GM18873 (cell line): ENCODE measurements around the gene KHDRBS2.

ENCODE experiments used
- ATAC-seq: cut with Tn5 transposase; IDR thresholded peaks from one replicate; pipeline ENCODE4 v1.9.1; 2021; ENCODE audit warnings: mild to moderate bottlenecking, moderate library complexity, moderate number of reproducible peaks; ENCODE audit not compliant: unreplicated experiment, low FRiP score

The KHDRBS2 gene

GRCh38 chr6:62285612-62286469 is at the start of gene KHDRBS2:
Gene KHDRBS2, minus strand, starts transcription at chr6:62286225.
- ATAC-seq, result peak; percentile 100

- ATAC-seq, result no peak
These were observed 42.6 kb upstream of the KHDRBS2 start for GRCh38 chr6:62328607-62329006.

GRCh38 chr6:62324834-62325233 is 38.8 kb upstream of the KHDRBS2 start:
- no peak for ATAC-seq

GRCh38 chr6:62323818-62324431 is 37.9 kb upstream of the KHDRBS2 start:
- ATAC-seq, result no peak

- peak; percentile 97 for ATAC-seq
These were observed 12.8 kb upstream of the KHDRBS2 start for GRCh38 chr6:62298745-62299392.

- ATAC-seq, result no peak
These were observed 10.5 kb upstream of the KHDRBS2 start for GRCh38 chr6:62296541-62296940.

- no peak for ATAC-seq
These were observed 2.9 kb upstream of the KHDRBS2 start for GRCh38 chr6:62288974-62289373.

GRCh38 chr6:62288562-62288961 is 2.5 kb upstream of the KHDRBS2 start:
- ATAC-seq, result no peak

GRCh38 chr6:62286470-62286843 is 432 bp upstream of the KHDRBS2 start:
- ATAC-seq, result no peak

- no peak for ATAC-seq
These were observed 1.3 kb downstream of the KHDRBS2 start for GRCh38 chr6:62284725-62285124.

GRCh38 chr6:62283796-62284411 is 2.1 kb downstream of the KHDRBS2 start:
- ATAC-seq, result no peak

GRCh38 chr6:62283365-62283764 is 2.7 kb downstream of the KHDRBS2 start:
- no peak for ATAC-seq

- no peak for ATAC-seq
These were observed 5.9 kb downstream of the KHDRBS2 start for GRCh38 chr6:62280099-62280498.

- ATAC-seq, result no peak
These were observed 13.9 kb downstream of the KHDRBS2 start for GRCh38 chr6:62272114-62272513.

GRCh38 chr6:62265906-62266525 is 20.0 kb downstream of the KHDRBS2 start:
- ATAC-seq, result no peak

GRCh38 chr6:62262283-62262682 is 23.7 kb downstream of the KHDRBS2 start:
- ATAC-seq, result no peak

- no peak for ATAC-seq
These were observed 39.9 kb downstream of the KHDRBS2 start for GRCh38 chr6:62246087-62246486.

- ATAC-seq, result no peak
These were observed 49.2 kb downstream of the KHDRBS2 start for GRCh38 chr6:62236784-62237183.

- ATAC-seq, result no peak
These were observed 56.8 kb downstream of the KHDRBS2 start for GRCh38 chr6:62229231-62229630.

- ATAC-seq, result no peak
These were observed 68.2 kb downstream of the KHDRBS2 start for GRCh38 chr6:62217866-62218265.

GRCh38 chr6:62202078-62202477 is 83.9 kb downstream of the KHDRBS2 start:
- no peak for ATAC-seq
